ENCODE data around the gene RAB3GAP2. TPM values are rescaled to one million over a fixed set of nuclear protein-coding genes. Genes with fewer than 3 reads are reported as not detected.
"Not testable (repeated sequence)": the region's sequence is repeated elsewhere in the genome, so short reads cannot be mapped to it uniquely, and the experiment has no call there.

The RAB3GAP2 gene
- total RNA-seq, 6 experiments from 2014 or later: 13.3 to 20.4 (median 18.4) TPM

DNA sequence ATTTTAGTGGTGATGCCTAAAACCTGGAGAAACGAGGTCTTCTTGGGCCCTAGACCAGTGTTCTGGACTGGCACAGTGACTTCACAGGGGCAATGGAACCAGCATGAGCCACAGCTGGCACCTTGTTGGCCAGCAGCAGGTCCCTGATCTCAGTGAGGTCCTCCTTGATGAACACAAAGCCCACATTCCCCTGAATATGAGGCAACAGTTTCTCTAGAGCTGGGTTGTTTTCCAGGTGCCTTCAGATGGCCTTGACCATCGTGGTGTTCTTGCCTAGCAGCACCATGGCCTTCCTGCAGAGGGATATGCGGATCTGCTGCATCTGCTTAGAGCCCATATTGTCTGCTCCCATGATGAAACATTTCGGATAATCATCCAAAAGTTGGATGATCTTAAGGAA lies 44.9 kb upstream of the RAB3GAP2 start:
- TF ChIP-seq POLR2A (IDR thresholded peaks at IDR 0.05) (no peak), CTCF (IDR thresholded peaks at IDR 0.05) (no peak)
- H3K27me3 ChIP-seq: no peaks in the 10 kb centered on the region
- H3K4me3 ChIP-seq: no peak overlapping the region
- H3K9me3 ChIP-seq: no peaks in the 10 kb centered on the region
- no peak overlapping the region for H3K27ac ChIP-seq
- H3K4me1 ChIP-seq: no peaks in the 10 kb centered on the region
- ATAC-seq: no peak
- intact Hi-C loops (cut with DNase I): no loop called here
- no peak for DNase-seq
- 41% methylated on average over 3 of the region's 4 CpGs for WGBS (ENCODE audit: insufficient coverage, low coverage, low lambda C conversion rate, missing lambda C conversion rate)
- no peaks in the 10 kb centered on the region for H3K36me3 ChIP-seq

- no peaks in the 10 kb centered on the region for H3K36me3 ChIP-seq
- WGBS (ENCODE audit: insufficient coverage, low coverage, low lambda C conversion rate, missing lambda C conversion rate): 76% methylated on average over 3 of the region's 3 CpGs
- intact Hi-C loops (cut with DNase I): no loop called here
Measured at GRCh38 chr1:220316305-220316704, 44.1 kb upstream of the RAB3GAP2 start.

DNA sequence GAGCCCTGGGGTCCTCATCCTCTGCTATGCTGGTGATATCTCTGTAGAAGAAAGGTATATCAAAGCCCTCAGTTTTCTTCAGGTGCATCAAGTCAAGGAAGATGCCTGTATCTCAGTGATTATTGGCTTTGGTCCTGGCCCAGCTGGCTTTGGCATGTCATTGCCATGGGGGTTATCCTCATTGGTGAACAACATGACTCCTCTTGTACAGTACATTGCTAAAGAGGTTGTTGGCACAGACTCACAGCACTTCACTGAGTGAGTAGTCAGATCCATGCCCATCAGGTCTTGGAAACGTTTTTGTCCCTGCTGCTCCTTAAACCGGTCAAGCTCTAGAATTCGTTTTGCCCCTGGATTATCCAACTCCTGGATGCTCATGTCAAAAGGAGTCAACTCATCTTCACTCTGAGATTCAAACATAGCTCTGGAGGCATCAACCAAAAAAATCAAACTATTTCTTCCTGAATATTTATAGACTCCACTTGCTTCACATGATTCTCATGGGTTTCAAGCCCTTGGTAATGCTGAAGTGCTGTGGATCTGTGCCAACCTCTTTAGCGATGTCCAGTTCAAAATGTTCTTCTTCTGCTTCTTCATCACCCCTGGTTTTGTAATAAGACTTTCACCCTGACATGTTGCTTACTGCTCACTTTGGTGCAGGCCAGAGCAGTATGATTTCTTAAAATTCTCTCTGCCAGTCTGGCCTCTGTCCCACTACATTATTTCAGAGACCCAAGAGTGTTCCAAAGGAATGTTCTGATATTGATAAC lies 43.0 kb upstream of the RAB3GAP2 start:
- intact Hi-C loops (cut with DNase I): no loop called here
- WGBS (ENCODE audit: insufficient coverage, low coverage, low lambda C conversion rate, missing lambda C conversion rate): 83% methylated on average over 4 of the region's 4 CpGs

More at GRCh38 chr1:220316305-220316704, 44.1 kb upstream of the RAB3GAP2 start:
- ATAC-seq (no peak), DNase-seq (no peak)
- no peak overlapping the region for H3K27ac ChIP-seq
- no peak for TF ChIP-seq CTCF (IDR thresholded peaks at IDR 0.05)
- no peak for TF ChIP-seq POLR2A (IDR thresholded peaks at IDR 0.05)
- H3K4me3 ChIP-seq: no peak overlapping the region
- H3K9me3 ChIP-seq: no peaks in the 10 kb centered on the region
- H3K27me3 ChIP-seq: no peaks in the 10 kb centered on the region
- H3K4me1 ChIP-seq: no peaks in the 10 kb centered on the region

DNA sequence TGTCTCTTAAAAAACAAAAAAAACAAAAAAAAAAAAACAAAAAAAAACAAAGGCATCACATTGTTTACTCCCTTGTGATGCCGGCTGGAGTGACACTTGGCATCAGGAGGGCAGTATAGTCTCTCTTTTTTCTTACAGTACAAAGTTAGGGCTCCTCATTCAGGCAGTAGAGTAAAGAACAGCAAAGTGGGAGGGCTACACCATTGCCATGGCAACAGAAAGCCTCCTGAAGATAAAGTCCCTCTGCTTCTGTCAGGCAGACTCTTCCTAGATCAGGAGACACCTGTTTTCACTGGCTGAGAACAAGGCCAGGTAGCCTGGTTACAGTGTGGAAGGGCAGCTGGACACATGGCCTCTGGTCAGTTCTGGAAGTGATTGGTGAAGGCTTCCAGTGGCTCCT lies 41.3 kb upstream of the RAB3GAP2 start:
- no peaks in the 10 kb centered on the region for H3K27me3 ChIP-seq
- H3K4me3 ChIP-seq: no peak overlapping the region
- ATAC-seq (no peak), DNase-seq (no peak)
- no peak overlapping the region for H3K27ac ChIP-seq
- 50% methylated on average over 1 of the region's 1 CpG for WGBS (ENCODE audit: insufficient coverage, low coverage, low lambda C conversion rate, missing lambda C conversion rate)
- intact Hi-C loops (cut with DNase I): no loop called here
- no peaks in the 10 kb centered on the region for H3K4me1 ChIP-seq
- no peak for TF ChIP-seq CTCF (IDR thresholded peaks at IDR 0.05)
- TF ChIP-seq POLR2A (IDR thresholded peaks at IDR 0.05): no peak
- H3K9me3 ChIP-seq: no peaks in the 10 kb centered on the region
- no peaks in the 10 kb centered on the region for H3K36me3 ChIP-seq

More for the DNA sequence above, 43.0 kb upstream of the RAB3GAP2 start:
- TF ChIP-seq POLR2A (IDR thresholded peaks at IDR 0.05) (no peak), CTCF (IDR thresholded peaks at IDR 0.05) (no peak)
- Histone ChIP-seq H3K4me3 (no peak overlapping the region), H3K36me3 (no peaks in the 10 kb centered on the region), H3K4me1 (no peaks in the 10 kb centered on the region), H3K27me3 (no peaks in the 10 kb centered on the region), H3K27ac (no peak overlapping the region), H3K9me3 (no peaks in the 10 kb centered on the region)
- ATAC-seq (no peak), DNase-seq (no peak)

- DNase-seq; H3K4me1 ChIP-seq; H3K4me3 ChIP-seq; intact Hi-C loops (cut with DNase I); H3K36me3 ChIP-seq; ATAC-seq; H3K27me3 ChIP-seq; H3K27ac ChIP-seq; H3K9me3 ChIP-seq: not testable (repeated sequence)
- WGBS (ENCODE audit: insufficient coverage, low coverage, low lambda C conversion rate, missing lambda C conversion rate): 65% methylated on average over 4 of the region's 4 CpGs
Measured at GRCh38 chr1:220310147-220310546, 37.9 kb upstream of the RAB3GAP2 start.

Measured in right lobe of liver (tissue), 6 donors.